SHP77 treated with DMSO at 0.1 percent for 48 hours (cell line): ENCODE measurements around the gene TM9SF4.

Experiments used
- DNase-seq: peaks from one replicate; lab custom pipeline; 2025; lab: John Stamatoyannopoulos, UW

Gene TM9SF4

GRCh38 chr20:32207626-32208498, 98.3 kb downstream of the TM9SF4 start, which contains the start of the genes PLAGL2 and POFUT1:
Gene PLAGL2 (minus strand): TSS chr20:32207743. CDS start chr20:32202178, 5,565 bp downstream.
Gene POFUT1 (plus strand): TSS chr20:32207880. CDS start chr20:32207942, 62 bp downstream.
- peak; percentile 25 for DNase-seq

- no peak for DNase-seq
Observed at GRCh38 chr20:32208499-32209154, 99.1 kb downstream of the TM9SF4 start.

- no peak for DNase-seq
Observed at GRCh38 chr20:32209850-32210605, 100.5 kb downstream of the TM9SF4 start.

- no peak for DNase-seq
Observed at GRCh38 chr20:32213870-32214269, 104.4 kb downstream of the TM9SF4 start.

GRCh38 chr20:32215147-32215546, 105.6 kb downstream of the TM9SF4 start:
- no peak for DNase-seq

GRCh38 chr20:32215729-32216128, 106.2 kb downstream of the TM9SF4 start:
- no peak for DNase-seq

- no peak for DNase-seq
Observed at GRCh38 chr20:32216179-32217142, 106.9 kb downstream of the TM9SF4 start.
